Prostate gland (tissue), 2 donors: ENCODE data around the gene BLOC1S1. TPM values are rescaled to one million over a fixed set of nuclear protein-coding genes. Genes with fewer than 3 reads are reported as not detected.

Experiments
- DNase-seq: peaks from one replicate; pipeline ENCODE4 v3.0.0-alpha.2; 2019; ENCODE audit warnings: low spot score
- H3K27ac ChIP-seq, 2 donors: fragments of 200-600 bp; sonication (generic); 2 replicates each; pipeline ENCODE4 v1.5.1; 2017 to 2019
- H3K27me3 ChIP-seq: fragments of 200-600 bp; sonication (generic); replicated peaks from 2 replicates; pipeline ENCODE4 v1.5.1; 2019; ENCODE audit not compliant: insufficient read depth
- H3K36me3 ChIP-seq, 2 donors: fragments of 200-600 bp; sonication (generic); 1 replicate in 1 of 2; 2 replicates in 1 of 2; pipeline versions ENCODE4 v1.5.1 to v1.8.1; 2017 to 2019
- H3K4me1 ChIP-seq: fragments of 200-600 bp; sonication (generic); replicated peaks from 2 replicates; pipeline ENCODE4 v1.5.1; 2019
- H3K4me3 ChIP-seq, 2 donors: fragments of 200-600 bp; sonication (generic); 2 replicates each; pipeline ENCODE4 v1.5.1; 2017 to 2019
- H3K9me3 ChIP-seq: fragments of 200-600 bp; sonication (generic); 2 replicates; pipeline ENCODE4 v1.5.1; 2017
- CTCF ChIP-seq, 4 experiments: fragments of 200-600 bp in 2 of 4; fragments of 450-650 bp in 2 of 4; sonication (generic) in 2 of 4; IDR thresholded peaks; 1 replicate in 3 of 4; 2 replicates in 1 of 4; pipeline ENCODE4 v1.5.1; 2016 to 2019; ENCODE audit warnings: antibody characterized with exemption in 4 of 4, mild to moderate bottlenecking in 2 of 4, moderate library complexity in 2 of 4
- POLR2A ChIP-seq: fragments of 450-650 bp; IDR thresholded peaks from one replicate; pipeline ENCODE4 v1.6.1; 2016; ENCODE audit warnings: antibody characterized with exemption, mild to moderate bottlenecking
- POLR2AphosphoS5 ChIP-seq: sonication (generic); formaldehyde crosslinking; IDR thresholded peaks from one replicate; pipeline ENCODE4 v1.6.1; 2017; ENCODE audit warnings: antibody characterized with exemption
- WGBS: methylation state at CpG from one replicate; pipeline ENCODE4 v1.1.5; 2018; 5-methylcytosine and 5-hydroxymethylcytosine counted together
- intact Hi-C: fragments of 100-400 bp; cut with DNase I; formaldehyde crosslinking; loops from one replicate; pipeline ENCODE4 v1.14.2; 2022
- total RNA-seq, 2 donors: library from RNA; depleted of rRNA; stranded (reverse); fragments of >200 nt; gene quantifications; one replicate each; pipeline ENCODE4 v1.1.0, GENCODE V29; 2016

BLOC1S1 gene
- total RNA-seq, 2 donors from 2014 or later = 151 to 240 TPM

GRCh38 chr12:55699471-55700055, 16.3 kb upstream of the BLOC1S1 start:
- DNase-seq = no peak
- H3K9me3 ChIP-seq = no peaks in the 10 kb centered on the region

GRCh38 chr12:55700255-55701018, 15.4 kb upstream of the BLOC1S1 start:
- intact Hi-C loops = no loop called here
- no peaks in the 10 kb centered on the region for H3K36me3 ChIP-seq

More at GRCh38 chr12:55699471-55700055, 16.3 kb upstream of the BLOC1S1 start:
- Histone ChIP-seq H3K27ac (no peak overlapping the region), H3K27me3 (no peaks in the 10 kb centered on the region), H3K4me3 (no peak overlapping the region), H3K4me1 (no peaks in the 10 kb centered on the region), H3K36me3 (no peaks in the 10 kb centered on the region)
- 77% methylated on average over 5 of the region's 5 CpGs for WGBS
- intact Hi-C loops = no loop called here
- no peak for TF ChIP-seq POLR2AphosphoS5

GRCh38 chr12:55702861-55703260, 13.0 kb upstream of the BLOC1S1 start:
- Histone ChIP-seq H3K9me3 (no peaks in the 10 kb centered on the region), H3K27me3 (no peaks in the 10 kb centered on the region), H3K4me3 (no peak overlapping the region), H3K36me3 (no peaks in the 10 kb centered on the region), H3K27ac (no peak overlapping the region), H3K4me1 (no peaks in the 10 kb centered on the region)
- no peak for TF ChIP-seq CTCF (IDR thresholded peaks at IDR 0.05)
- no peak for TF ChIP-seq POLR2AphosphoS5
- TF ChIP-seq POLR2A = no peak
- 91% methylated on average over 8 of the region's 8 CpGs for WGBS
- no peak for DNase-seq
- intact Hi-C loops = no loop called here

More at GRCh38 chr12:55700255-55701018, 15.4 kb upstream of the BLOC1S1 start:
- WGBS = 78% methylated on average over 20 of the region's 21 CpGs
- Histone ChIP-seq H3K4me3 (no peak overlapping the region), H3K27ac (no peak overlapping the region), H3K9me3 (no peaks in the 10 kb centered on the region), H3K4me1 (no peaks in the 10 kb centered on the region), H3K27me3 (no peaks in the 10 kb centered on the region)
- TF ChIP-seq POLR2A (no peak), POLR2AphosphoS5 (no peak), CTCF (IDR thresholded peaks at IDR 0.05) (no peak)
- DNase-seq = no peak

- no peak overlapping the region for H3K4me3 ChIP-seq
- TF ChIP-seq POLR2AphosphoS5 (no peak), POLR2A (no peak), CTCF (IDR thresholded peaks at IDR 0.05) (no peak)
- no peaks in the 10 kb centered on the region for H3K36me3 ChIP-seq
- no peaks in the 10 kb centered on the region for H3K27me3 ChIP-seq
- 38% methylated on average over 2 of the region's 2 CpGs for WGBS
- DNase-seq = no peak
- intact Hi-C loops = no loop called here
- peak overlapping the region; percentile 30 to 34 for H3K27ac ChIP-seq
- no peaks in the 10 kb centered on the region for H3K9me3 ChIP-seq
- H3K4me1 ChIP-seq = no peaks in the 10 kb centered on the region
These were observed 12.6 kb upstream of the BLOC1S1 start for GRCh38 chr12:55703288-55703687.

GRCh38 chr12:55703901-55704761, 11.7 kb upstream of the BLOC1S1 start:
- Histone ChIP-seq H3K27ac (peak overlapping the region; percentile 30 to 34), H3K4me3 (no peak overlapping the region), H3K36me3 (no peaks in the 10 kb centered on the region), H3K27me3 (no peaks in the 10 kb centered on the region), H3K9me3 (no peaks in the 10 kb centered on the region), H3K4me1 (no peaks in the 10 kb centered on the region)
- WGBS = 62% methylated on average over 6 of the region's 6 CpGs
- intact Hi-C loops = no loop called here
- no peak for DNase-seq
- TF ChIP-seq POLR2AphosphoS5 (no peak), CTCF (IDR thresholded peaks at IDR 0.05) (no peak), POLR2A (no peak)
